Kasumi-1 (cell line): ENCODE results near the gene GRK5.
A peak's percentile ranks its signal among the peaks of the same experiment; 100 is the strongest.

Source experiments
- DNase-seq, 2 experiments: peaks; one replicate each; lab custom pipeline; 2025; lab: John Stamatoyannopoulos, UW

The GRK5 gene

GRCh38 chr10:119405520-119405807, 198.1 kb downstream of the GRK5 start:
- DNase-seq: no peak

- no peak for DNase-seq
Observed at GRCh38 chr10:119406137-119406536, 198.8 kb downstream of the GRK5 start.

GRCh38 chr10:119406601-119407253, 199.4 kb downstream of the GRK5 start:
- DNase-seq: peak; percentile 45 to 61

GRCh38 chr10:119407254-119407777, 199.9 kb downstream of the GRK5 start:
- no peak for DNase-seq

- DNase-seq: no peak
Observed at GRCh38 chr10:119408072-119408471, 200.7 kb downstream of the GRK5 start.

- no peak for DNase-seq
Observed at GRCh38 chr10:119408969-119409371, 201.6 kb downstream of the GRK5 start.

GRCh38 chr10:119409385-119409784, 202.0 kb downstream of the GRK5 start:
- no peak for DNase-seq

GRCh38 chr10:119409906-119410305, 202.5 kb downstream of the GRK5 start:
- DNase-seq: no peak

GRCh38 chr10:119410361-119411116, 203.2 kb downstream of the GRK5 start:
- DNase-seq: no peak

GRCh38 chr10:119412244-119413092, 205.1 kb downstream of the GRK5 start:
- DNase-seq: no peak

- DNase-seq: no peak
Observed at GRCh38 chr10:119413093-119413453, 205.7 kb downstream of the GRK5 start.

- no peak for DNase-seq
Observed at GRCh38 chr10:119413471-119414080, 206.2 kb downstream of the GRK5 start.

GRCh38 chr10:119414081-119414611, 206.8 kb downstream of the GRK5 start:
- no peak for DNase-seq

- DNase-seq: peak; percentile 24 to 27
Observed at GRCh38 chr10:119415121-119415520, 207.8 kb downstream of the GRK5 start.

GRCh38 chr10:119415536-119416503, 208.4 kb downstream of the GRK5 start:
- no peak for DNase-seq

GRCh38 chr10:119416855-119417254, 209.5 kb downstream of the GRK5 start:
- peak; percentile 73 to 79 for DNase-seq

- DNase-seq: no peak
Observed at GRCh38 chr10:119417852-119418251, 210.5 kb downstream of the GRK5 start.

GRCh38 chr10:119418362-119418761, 211.0 kb downstream of the GRK5 start:
- no peak for DNase-seq

GRCh38 chr10:119419931-119420330, 212.6 kb downstream of the GRK5 start:
- DNase-seq: no peak

- DNase-seq: no peak
Observed at GRCh38 chr10:119420950-119421875, 213.8 kb downstream of the GRK5 start.
